ENCODE data around the gene C6orf89. TPM values are rescaled to one million over a fixed set of nuclear protein-coding genes. Genes with fewer than 3 reads are reported as not detected.

The C6orf89 gene
- total RNA-seq, 2 experiments from 2014 or later, result 24.2 to 24.5 TPM

DNA sequence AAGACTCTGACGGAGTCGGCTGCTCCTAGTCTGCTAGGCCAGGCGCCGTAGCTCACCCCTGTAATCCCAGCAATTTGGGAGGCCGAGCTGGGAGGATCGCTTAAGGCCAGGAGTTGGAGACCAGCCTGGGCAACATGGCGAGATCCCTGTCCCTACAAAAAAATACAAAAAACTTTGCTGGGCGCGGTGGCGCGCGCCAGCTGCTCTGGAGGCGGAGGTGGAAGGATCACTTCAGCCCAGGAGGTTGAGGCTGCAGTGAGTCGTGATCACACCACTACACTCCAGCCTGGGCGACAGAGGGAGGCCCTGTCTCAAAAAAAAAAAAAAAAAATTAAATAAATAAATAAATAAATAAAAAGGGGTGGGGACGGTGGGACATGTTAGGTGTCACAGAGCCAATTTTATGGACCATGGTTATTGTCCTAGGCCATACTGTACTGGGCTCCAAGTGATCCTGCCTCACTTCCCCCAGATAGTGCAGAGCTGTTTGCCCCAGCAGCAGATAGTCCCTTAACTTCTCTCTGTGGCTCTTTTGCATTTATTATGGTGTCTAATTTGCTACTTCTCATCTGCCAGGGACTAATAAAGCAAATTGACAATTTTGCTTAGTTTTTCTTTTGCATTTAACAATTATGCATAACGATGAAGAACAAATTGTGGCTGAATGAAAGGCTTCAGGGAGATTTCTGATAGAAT, 74.0 kb downstream of the C6orf89 start:
- DNase-seq, result no peak
- Mint-ChIP-seq H3K4me1 (ENCODE audit: low read depth) (peaks cover 42% of the 10 kb centered on the region), H3K4me3 (no peak overlapping the region), H3K27me3 (ENCODE audit: low read depth) (no peaks in the 10 kb centered on the region), H3K27ac (no peak overlapping the region), H3K9me3 (no peaks in the 10 kb centered on the region), H3K36me3 (ENCODE audit: low read depth) (no peaks in the 10 kb centered on the region)
- intact Hi-C loops (cut with micrococcal nuclease), result loop anchor here (5.0 kb wide), 1 partner anchor 47 kb away; no protein-coding TSS in a partner anchor
- CTCF ChIA-PET, result no interaction called here

DNA sequence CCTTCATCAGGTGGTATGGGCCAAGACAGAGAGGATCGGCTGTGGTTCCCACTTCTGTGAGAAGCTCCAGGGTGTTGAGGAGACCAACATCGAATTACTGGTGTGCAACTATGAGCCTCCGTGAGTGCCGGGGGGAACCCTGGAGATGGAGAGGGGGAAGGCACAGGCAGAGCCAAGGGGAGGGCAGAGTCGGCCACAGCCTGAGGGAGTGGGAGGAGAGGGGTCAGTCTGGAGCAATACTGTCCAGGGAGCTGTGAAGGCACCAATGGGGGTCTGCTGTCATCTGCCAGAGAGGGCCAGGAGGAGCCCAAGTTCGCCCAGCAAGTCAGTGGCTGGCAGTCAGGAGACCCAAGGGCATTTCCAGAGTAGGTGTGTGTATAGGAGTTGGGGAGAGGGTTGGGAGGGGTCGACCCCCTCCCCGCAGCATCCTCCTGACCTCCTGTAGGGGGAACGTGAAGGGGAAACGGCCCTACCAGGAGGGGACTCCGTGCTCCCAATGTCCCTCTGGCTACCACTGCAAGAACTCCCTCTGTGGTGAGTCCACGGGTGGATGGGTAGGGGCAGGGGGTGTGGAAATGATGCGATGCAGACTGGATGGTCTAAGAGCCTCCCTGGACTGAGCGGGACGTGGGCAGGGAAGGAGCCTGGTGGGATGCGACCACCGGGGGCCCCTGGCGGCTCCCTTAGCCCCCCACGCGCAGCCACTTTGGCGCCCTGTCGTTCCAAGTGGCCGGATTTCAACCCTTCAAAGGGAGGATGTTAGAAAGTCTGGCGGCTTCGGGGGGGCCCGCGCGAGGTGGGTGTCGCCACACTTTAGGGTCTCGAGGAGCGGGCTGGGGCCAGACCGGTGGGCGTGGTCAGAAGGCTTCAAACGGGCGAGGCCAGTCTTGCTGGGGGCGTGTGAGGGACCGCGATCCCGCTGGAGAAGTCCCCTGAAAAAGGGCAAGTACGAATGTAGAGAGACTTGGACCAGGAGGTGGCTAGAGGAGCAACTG, 76.0 kb downstream of the C6orf89 start:
- no peak overlapping the region for H3K27ac Mint-ChIP-seq
- CTCF ChIA-PET, result interaction anchor here (1.2 kb wide), 2 partner anchors 56 to 77 kb away, joined by 3 to 4 read pairs; no protein-coding TSS in a partner anchor
- H3K36me3 Mint-ChIP-seq (ENCODE audit: low read depth), result peaks cover 1% of the 10 kb centered on the region
- intact Hi-C loops (cut with micrococcal nuclease), result loop anchor here (5.0 kb wide), 1 partner anchor 49 kb away; no protein-coding TSS in a partner anchor
- H3K4me1 Mint-ChIP-seq (ENCODE audit: low read depth), result peaks cover 30% of the 10 kb centered on the region
- no peak overlapping the region for H3K4me3 Mint-ChIP-seq
- H3K27me3 Mint-ChIP-seq (ENCODE audit: low read depth), result no peaks in the 10 kb centered on the region
- DNase-seq, result no peak
- no peaks in the 10 kb centered on the region for H3K9me3 Mint-ChIP-seq

DNA sequence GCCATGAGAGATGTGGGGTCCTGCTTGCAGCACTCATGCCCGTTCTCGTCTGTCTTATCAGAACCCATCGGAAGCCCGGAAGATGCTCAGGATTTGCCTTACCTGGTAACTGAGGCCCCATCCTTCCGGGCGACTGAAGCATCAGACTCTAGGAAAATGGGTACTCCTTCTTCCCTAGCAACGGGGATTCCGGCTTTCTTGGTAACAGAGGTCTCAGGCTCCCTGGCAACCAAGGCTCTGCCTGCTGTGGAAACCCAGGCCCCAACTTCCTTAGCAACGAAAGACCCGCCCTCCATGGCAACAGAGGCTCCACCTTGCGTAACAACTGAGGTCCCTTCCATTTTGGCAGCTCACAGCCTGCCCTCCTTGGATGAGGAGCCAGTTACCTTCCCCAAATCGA, 77.1 kb downstream of the C6orf89 start:
- Mint-ChIP-seq H3K4me3 (peak overlapping the region; percentile 9), H3K4me1 (ENCODE audit: low read depth) (peaks cover 30% of the 10 kb centered on the region), H3K9me3 (no peaks in the 10 kb centered on the region), H3K27me3 (ENCODE audit: low read depth) (no peaks in the 10 kb centered on the region), H3K27ac (peak overlapping the region; percentile 39), H3K36me3 (ENCODE audit: low read depth) (peaks cover 4% of the 10 kb centered on the region)
- CTCF ChIA-PET, result interaction anchor here (0.5 to 1.2 kb wide), 3 partner anchors 55 to 78 kb away, joined by 3 to 4 read pairs (median 3); no protein-coding TSS in a partner anchor
- DNase-seq, result peak; percentile 90
- intact Hi-C loops (cut with micrococcal nuclease), result loop anchor here (5.0 kb wide), 1 partner anchor 51 kb away; no protein-coding TSS in a partner anchor

GRCh38 chr6:36963451-36964290, 77.9 kb downstream of the C6orf89 start:
- DNase-seq, result no peak
- Mint-ChIP-seq H3K4me1 (ENCODE audit: low read depth) (peaks cover 30% of the 10 kb centered on the region), H3K27me3 (ENCODE audit: low read depth) (no peaks in the 10 kb centered on the region), H3K27ac (peak overlapping the region; percentile 39), H3K36me3 (ENCODE audit: low read depth) (peaks cover 7% of the 10 kb centered on the region), H3K4me3 (no peak overlapping the region), H3K9me3 (no peaks in the 10 kb centered on the region)
- CTCF ChIA-PET, result interaction anchor here (0.5 to 1.8 kb wide), 3 partner anchors 55 to 79 kb away, joined by 3 to 5 read pairs (median 3); no protein-coding TSS in a partner anchor
- intact Hi-C loops (cut with micrococcal nuclease), result loop anchor here (5.0 kb wide), 1 partner anchor 51 kb away; no protein-coding TSS in a partner anchor

GRCh38 chr6:36964349-36964748, 78.6 kb downstream of the C6orf89 start:
- no peak for DNase-seq

DNA sequence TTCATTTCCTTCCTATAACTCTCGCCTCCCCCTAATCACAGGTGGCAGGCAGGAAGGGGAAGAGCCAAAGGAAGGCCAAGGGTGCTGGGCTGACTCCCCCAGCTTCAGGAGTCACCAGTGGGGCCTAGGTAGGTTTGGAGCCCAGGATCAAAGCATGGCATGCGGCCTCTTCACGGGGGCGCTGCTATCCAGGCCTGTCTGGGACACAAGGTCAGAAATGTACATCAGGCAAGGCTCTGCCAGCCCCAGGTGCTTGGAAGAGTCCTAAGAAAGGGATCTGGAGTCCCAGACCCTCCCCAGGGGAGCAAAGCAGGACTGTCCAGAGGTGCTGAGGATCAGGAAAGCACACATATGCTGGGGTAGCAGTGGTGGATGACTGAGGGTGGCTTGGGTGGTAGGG, 79.2 kb downstream of the C6orf89 start:
- no peaks in the 10 kb centered on the region for H3K27me3 Mint-ChIP-seq (ENCODE audit: low read depth)
- CTCF ChIA-PET, result interaction anchor here (1.8 kb wide), 1 partner anchor 53 kb away, joined by 5 read pairs; no protein-coding TSS in a partner anchor
- H3K27ac Mint-ChIP-seq, result peak overlapping the region; percentile 50
- DNase-seq, result no peak
- intact Hi-C loops (cut with micrococcal nuclease), result loop anchor here (5.0 kb wide), 1 partner anchor 53 kb away; no protein-coding TSS in a partner anchor
- H3K36me3 Mint-ChIP-seq (ENCODE audit: low read depth), result peaks cover 11% of the 10 kb centered on the region
- no peaks in the 10 kb centered on the region for H3K9me3 Mint-ChIP-seq
- H3K4me3 Mint-ChIP-seq, result no peak overlapping the region
- H3K4me1 Mint-ChIP-seq (ENCODE audit: low read depth), result peaks cover 30% of the 10 kb centered on the region

More at GRCh38 chr6:36964349-36964748, 78.6 kb downstream of the C6orf89 start:
- H3K27me3 Mint-ChIP-seq (ENCODE audit: low read depth), result no peaks in the 10 kb centered on the region
- CTCF ChIA-PET, result interaction anchor here (1.8 kb wide), 1 partner anchor 54 kb away, joined by 5 read pairs; no protein-coding TSS in a partner anchor
- H3K4me1 Mint-ChIP-seq (ENCODE audit: low read depth), result peaks cover 30% of the 10 kb centered on the region
- H3K9me3 Mint-ChIP-seq, result no peaks in the 10 kb centered on the region
- peaks cover 9% of the 10 kb centered on the region for H3K36me3 Mint-ChIP-seq (ENCODE audit: low read depth)
- no peak overlapping the region for H3K27ac Mint-ChIP-seq
- intact Hi-C loops (cut with micrococcal nuclease), result loop anchor here (5.0 kb wide), 1 partner anchor 52 kb away; no protein-coding TSS in a partner anchor
- no peak overlapping the region for H3K4me3 Mint-ChIP-seq

GRCh38 chr6:36967301-36967700, 81.5 kb downstream of the C6orf89 start:
- Mint-ChIP-seq H3K36me3 (ENCODE audit: low read depth) (peaks cover 21% of the 10 kb centered on the region), H3K4me1 (ENCODE audit: low read depth) (peaks cover 27% of the 10 kb centered on the region), H3K4me3 (no peak overlapping the region), H3K27me3 (ENCODE audit: low read depth) (no peaks in the 10 kb centered on the region), H3K27ac (no peak overlapping the region), H3K9me3 (no peaks in the 10 kb centered on the region)
- no peak for DNase-seq
- CTCF ChIA-PET, result interaction anchor here (0.7 kb wide), 1 partner anchor 40 kb away, joined by 3 read pairs; no protein-coding TSS in a partner anchor
- intact Hi-C loops (cut with micrococcal nuclease), result no loop called here

GRCh38 chr6:36967757-36968156, 82.0 kb downstream of the C6orf89 start:
- peaks cover 24% of the 10 kb centered on the region for H3K4me1 Mint-ChIP-seq (ENCODE audit: low read depth)
- no peaks in the 10 kb centered on the region for H3K9me3 Mint-ChIP-seq
- CTCF ChIA-PET, result no interaction called here
- no peak overlapping the region for H3K27ac Mint-ChIP-seq
- H3K4me3 Mint-ChIP-seq, result no peak overlapping the region
- peaks cover 23% of the 10 kb centered on the region for H3K36me3 Mint-ChIP-seq (ENCODE audit: low read depth)
- H3K27me3 Mint-ChIP-seq (ENCODE audit: low read depth), result no peaks in the 10 kb centered on the region
- intact Hi-C loops (cut with micrococcal nuclease), result no loop called here
- no peak for DNase-seq

GRCh38 chr6:36968266-36968977, 82.7 kb downstream of the C6orf89 start:
- H3K9me3 Mint-ChIP-seq, result no peaks in the 10 kb centered on the region
- peaks cover 23% of the 10 kb centered on the region for H3K36me3 Mint-ChIP-seq (ENCODE audit: low read depth)
- peaks cover 18% of the 10 kb centered on the region for H3K4me1 Mint-ChIP-seq (ENCODE audit: low read depth)
- no peak for DNase-seq
- H3K4me3 Mint-ChIP-seq, result no peak overlapping the region
- H3K27ac Mint-ChIP-seq, result no peak overlapping the region
- H3K27me3 Mint-ChIP-seq (ENCODE audit: low read depth), result no peaks in the 10 kb centered on the region
- intact Hi-C loops (cut with micrococcal nuclease), result no loop called here
- CTCF ChIA-PET, result no interaction called here

- intact Hi-C loops (cut with micrococcal nuclease), result no loop called here
- no peak overlapping the region for H3K4me3 Mint-ChIP-seq
- DNase-seq, result no peak
- CTCF ChIA-PET, result no interaction called here
- H3K27ac Mint-ChIP-seq, result no peak overlapping the region
- peaks cover 9% of the 10 kb centered on the region for H3K4me1 Mint-ChIP-seq (ENCODE audit: low read depth)
- H3K36me3 Mint-ChIP-seq (ENCODE audit: low read depth), result peaks cover 23% of the 10 kb centered on the region
- H3K27me3 Mint-ChIP-seq (ENCODE audit: low read depth), result no peaks in the 10 kb centered on the region
- H3K9me3 Mint-ChIP-seq, result no peaks in the 10 kb centered on the region
Measured at GRCh38 chr6:36969240-36969691, 83.5 kb downstream of the C6orf89 start.
